NB4 (cell line): ENCODE measurements around the gene ANKRD24.

Source experiments
- CTCF ChIP-seq: IDR thresholded peaks from one replicate; pipeline ENCODE4 v1.5.1; 2012; ENCODE audit warnings: low read depth, low read length
- MAX ChIP-seq: IDR thresholded peaks from 2 replicates; pipeline ENCODE4 v1.6.1; 2011; ENCODE audit warnings: low read depth, low read length
- MYC ChIP-seq: IDR thresholded peaks from 2 replicates; pipeline ENCODE4 v1.6.1; 2011; ENCODE audit warnings: low read depth, low read length
- POLR2A ChIP-seq: IDR thresholded peaks from 2 replicates; pipeline ENCODE4 v1.6.1; 2011; ENCODE audit warnings: mild to moderate bottlenecking; ENCODE audit not compliant: insufficient read length; ENCODE audit errors: extremely low read depth

- TF ChIP-seq CTCF (peak; percentile 53), POLR2A (no peak), MAX (no peak), MYC (no peak)
These were observed 42.2 kb upstream of the ANKRD24 start for GRCh38 chr19:4140237-4140711.
